ENCODE results near the gene IKZF3. TPM values are rescaled to one million over a fixed set of nuclear protein-coding genes. Genes with fewer than 3 reads are reported as not detected.

IKZF3 gene
- total and polyA plus RNA-seq, 8 donors, result 0.56 to 5.4 (median 1.1) TPM; not detected in 1

DNA sequence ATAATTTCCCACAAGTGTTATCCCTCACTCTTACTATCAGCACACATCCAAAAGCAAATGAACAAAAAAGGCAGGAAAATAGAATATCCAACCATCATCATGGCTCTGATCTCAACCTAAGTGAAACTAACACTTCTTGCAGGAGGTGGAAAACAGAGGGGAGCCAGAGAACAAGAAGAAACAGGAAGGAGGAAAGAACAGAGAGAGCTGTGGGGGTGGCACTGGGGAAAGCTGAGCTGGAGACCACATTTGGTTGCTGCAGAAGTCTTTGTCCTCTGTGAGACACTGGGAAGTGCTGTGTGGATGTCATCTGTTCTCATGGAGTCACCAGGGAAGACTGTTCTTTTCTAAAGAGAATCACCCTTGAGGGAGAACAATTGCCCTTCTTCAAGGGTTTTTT, 91.7 kb downstream of the IKZF3 start:
- H3K27ac ChIP-seq, result peak overlapping the region; percentile 37 to 76 (median 55)
- intact Hi-C loops (cut with DNase I; ENCODE audit: low total_unique reads), result no loop called here
- peaks cover 0 to 9% (median 0%) of the 10 kb centered on the region in 3 donors for H3K27me3 ChIP-seq
- no peak for DNase-seq
- no peak overlapping the region for H3K4me3 ChIP-seq
- TF ChIP-seq POLR2A (IDR thresholded peaks at IDR 0.05) (no peak), EP300 (IDR thresholded peaks at IDR 0.05) (no peak), POLR2AphosphoS5 (IDR thresholded peaks at IDR 0.05) (no peak)
- TF ChIP-seq, protein P1, sequence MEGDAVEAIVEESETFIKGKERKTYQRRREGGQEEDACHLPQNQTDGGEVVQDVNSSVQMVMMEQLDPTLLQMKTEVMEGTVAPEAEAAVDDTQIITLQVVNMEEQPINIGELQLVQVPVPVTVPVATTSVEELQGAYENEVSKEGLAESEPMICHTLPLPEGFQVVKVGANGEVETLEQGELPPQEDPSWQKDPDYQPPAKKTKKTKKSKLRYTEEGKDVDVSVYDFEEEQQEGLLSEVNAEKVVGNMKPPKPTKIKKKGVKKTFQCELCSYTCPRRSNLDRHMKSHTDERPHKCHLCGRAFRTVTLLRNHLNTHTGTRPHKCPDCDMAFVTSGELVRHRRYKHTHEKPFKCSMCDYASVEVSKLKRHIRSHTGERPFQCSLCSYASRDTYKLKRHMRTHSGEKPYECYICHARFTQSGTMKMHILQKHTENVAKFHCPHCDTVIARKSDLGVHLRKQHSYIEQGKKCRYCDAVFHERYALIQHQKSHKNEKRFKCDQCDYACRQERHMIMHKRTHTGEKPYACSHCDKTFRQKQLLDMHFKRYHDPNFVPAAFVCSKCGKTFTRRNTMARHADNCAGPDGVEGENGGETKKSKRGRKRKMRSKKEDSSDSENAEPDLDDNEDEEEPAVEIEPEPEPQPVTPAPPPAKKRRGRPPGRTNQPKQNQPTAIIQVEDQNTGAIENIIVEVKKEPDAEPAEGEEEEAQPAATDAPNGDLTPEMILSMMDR (IDR thresholded peaks at IDR 0.05), result no peak
- no peaks in the 10 kb centered on the region for H3K4me1 ChIP-seq
- H3K9me3 ChIP-seq, result no peaks in the 10 kb centered on the region
- H3K36me3 ChIP-seq, result no peaks in the 10 kb centered on the region

DNA sequence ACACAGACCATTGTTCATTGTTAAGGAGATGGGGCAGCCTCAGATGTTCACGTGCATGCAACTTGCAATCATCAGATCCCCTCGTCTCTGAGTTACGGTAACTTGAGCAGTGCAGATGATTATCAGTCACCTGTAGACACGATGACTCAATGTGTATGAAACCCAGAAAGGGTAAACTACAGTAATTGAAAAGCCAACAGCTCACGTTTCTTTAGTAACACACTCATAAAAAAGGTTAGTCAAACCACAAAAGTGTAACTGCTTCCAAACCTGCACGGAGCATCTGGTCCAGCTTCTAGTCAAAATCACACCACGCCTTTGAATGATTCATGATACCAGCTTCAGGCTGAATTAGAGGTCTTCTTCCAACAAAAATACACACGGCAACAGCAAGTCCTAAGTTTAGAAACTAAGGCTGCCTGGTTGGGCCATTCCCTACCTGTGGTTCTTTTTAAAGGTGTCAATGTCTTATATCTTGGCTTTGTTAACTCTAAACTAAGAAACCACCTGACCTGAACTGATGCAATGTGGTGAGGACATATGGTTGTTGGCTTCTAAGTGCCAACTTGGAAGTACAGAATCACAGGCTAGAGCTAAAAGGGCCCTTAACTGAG, 94.0 kb downstream of the IKZF3 start:
- 44 to 53% (median 45%) methylated on average over 8 of the region's 8 CpGs for WGBS, 5 donors
- no peak for DNase-seq

DNA sequence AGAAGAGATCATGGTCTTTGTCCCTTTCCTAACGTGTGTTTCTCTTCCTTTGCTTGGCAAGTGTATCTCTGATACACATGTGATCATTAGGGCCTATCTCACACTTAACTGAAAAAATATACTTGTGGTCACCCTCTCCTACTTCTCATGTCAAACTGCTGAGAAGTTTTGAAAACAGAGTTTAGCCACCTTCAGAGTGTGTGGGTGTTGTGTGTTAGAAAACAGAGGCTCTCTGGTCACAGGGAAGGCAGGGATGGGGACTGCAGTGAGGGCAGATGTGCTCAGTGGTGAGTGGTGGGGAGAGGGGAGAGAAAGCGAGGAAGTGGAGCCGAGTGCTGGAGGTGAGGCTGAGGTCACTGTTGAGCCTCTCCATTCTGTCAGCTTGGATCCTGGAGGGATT, 97.0 kb downstream of the IKZF3 start:
- Histone ChIP-seq H3K9me3 (no peaks in the 10 kb centered on the region), H3K4me1 (no peaks in the 10 kb centered on the region), H3K27me3 (peaks cover 0 to 12% (median 0%) of the 10 kb centered on the region in 3 donors), H3K27ac (no peak overlapping the region), H3K4me3 (no peak overlapping the region), H3K36me3 (no peaks in the 10 kb centered on the region)
- intact Hi-C loops (cut with DNase I; ENCODE audit: low total_unique reads), result no loop called here
- TF ChIP-seq EP300 (IDR thresholded peaks at IDR 0.05), result no peak
- no peak for TF ChIP-seq POLR2A (IDR thresholded peaks at IDR 0.05)
- TF ChIP-seq, protein P1 (IDR thresholded peaks at IDR 0.05), result no peak
- TF ChIP-seq POLR2AphosphoS5 (IDR thresholded peaks at IDR 0.05), result no peak
- DNase-seq, result no peak
- WGBS, 5 donors, result 41 to 66% (median 59%) methylated on average over 3 of the region's 3 CpGs

More for the DNA sequence above, 94.0 kb downstream of the IKZF3 start:
- H3K27me3 ChIP-seq, result peaks cover 0 to 16% (median 0%) of the 10 kb centered on the region in 3 donors
- H3K27ac ChIP-seq, result peak overlapping the region in 2 of 5 donors; percentile 2 to 47
- no peaks in the 10 kb centered on the region for H3K36me3 ChIP-seq
- H3K4me1 ChIP-seq, result no peaks in the 10 kb centered on the region
- TF ChIP-seq POLR2A (IDR thresholded peaks at IDR 0.05), result no peak
- TF ChIP-seq EP300 (IDR thresholded peaks at IDR 0.05), result no peak
- TF ChIP-seq POLR2AphosphoS5 (IDR thresholded peaks at IDR 0.05), result no peak
- TF ChIP-seq, protein P1 (IDR thresholded peaks at IDR 0.05), result no peak
- intact Hi-C loops (cut with DNase I; ENCODE audit: low total_unique reads), result no loop called here
- H3K4me3 ChIP-seq, result no peak overlapping the region
- no peaks in the 10 kb centered on the region for H3K9me3 ChIP-seq

DNA sequence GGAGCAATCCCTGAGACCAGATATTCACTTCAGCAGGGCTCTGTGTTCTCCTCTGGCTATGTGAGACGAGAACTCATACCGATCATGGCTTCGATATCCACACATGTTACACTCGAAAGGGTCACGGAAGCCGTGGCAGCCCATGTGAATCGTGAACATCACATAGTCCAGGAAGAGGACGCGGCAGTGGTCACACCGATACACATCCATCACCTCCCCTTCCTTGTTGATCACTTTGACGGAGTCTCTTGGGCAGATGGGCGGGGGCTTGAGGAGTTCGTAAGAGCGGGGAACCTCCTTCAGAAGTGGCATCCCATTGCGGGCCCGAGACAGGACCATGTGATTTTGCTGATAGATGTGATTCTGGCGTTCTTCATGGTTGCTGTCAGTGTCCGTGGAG, 98.3 kb downstream of the IKZF3 start:
- no peak for DNase-seq
- Histone ChIP-seq H3K27ac (no peak overlapping the region), H3K36me3 (no peaks in the 10 kb centered on the region), H3K9me3 (no peaks in the 10 kb centered on the region), H3K4me1 (no peaks in the 10 kb centered on the region), H3K4me3 (no peak overlapping the region), H3K27me3 (peaks cover 0 to 21% (median 0%) of the 10 kb centered on the region in 3 donors)
- TF ChIP-seq EP300 (IDR thresholded peaks at IDR 0.05) (no peak), POLR2A (IDR thresholded peaks at IDR 0.05) (no peak), POLR2AphosphoS5 (IDR thresholded peaks at IDR 0.05) (no peak)
- TF ChIP-seq, protein P1 (IDR thresholded peaks at IDR 0.05), result no peak
- intact Hi-C loops (cut with DNase I; ENCODE audit: low total_unique reads), result no loop called here
- WGBS, 5 donors, result 88 to 96% (median 93%) methylated on average over 18 of the region's 18 CpGs

Data from stomach (tissue), 9 donors.